Germinal center (tissue), 1 donor: ENCODE measurements around the gene CCK.
"Not testable (repeated sequence)": the region's sequence is repeated elsewhere in the genome, so short reads cannot be mapped to it uniquely, and the experiment has no call there.

Source experiments
- DNase-seq: peaks from one replicate; pipeline ENCODE4 v3.0.0; 2012; ENCODE audit warnings: mixed read lengths, low spot score

The CCK gene

GRCh38 chr3:42266085-42266484, at the start of gene CCK:
Gene CCK, minus strand, starts transcription at chr3:42266185. Its CDS starts 2,555 bp downstream, at chr3:42263630.
- DNase-seq: no peak

GRCh38 chr3:42314411-42314810, 48.4 kb upstream of the CCK start:
- DNase-seq: no peak

GRCh38 chr3:42308651-42309050, 42.7 kb upstream of the CCK start:
- DNase-seq: no peak

- no peak for DNase-seq
Observed at GRCh38 chr3:42306499-42306898, 40.5 kb upstream of the CCK start.

GRCh38 chr3:42302924-42303634, 37.1 kb upstream of the CCK start:
- peak; percentile 8 for DNase-seq

- DNase-seq: no peak
Observed at GRCh38 chr3:42301446-42302175, 35.6 kb upstream of the CCK start.

- DNase-seq: no peak
Observed at GRCh38 chr3:42300778-42301177, 34.8 kb upstream of the CCK start.

- DNase-seq: peak; percentile 8
Observed at GRCh38 chr3:42300013-42300412, 34.0 kb upstream of the CCK start.

- DNase-seq: no peak
Observed at GRCh38 chr3:42298259-42298658, 32.3 kb upstream of the CCK start.

- DNase-seq: no peak
Observed at GRCh38 chr3:42292009-42292408, 26.0 kb upstream of the CCK start.

GRCh38 chr3:42290966-42291714, 25.2 kb upstream of the CCK start:
- DNase-seq: no peak

- no peak for DNase-seq
Observed at GRCh38 chr3:42289026-42289425, 23.0 kb upstream of the CCK start.

GRCh38 chr3:42288385-42288784, 22.4 kb upstream of the CCK start:
- no peak for DNase-seq

- DNase-seq: not testable (repeated sequence)
Observed at GRCh38 chr3:42287423-42287822, 21.4 kb upstream of the CCK start.

GRCh38 chr3:42277676-42278075, 11.7 kb upstream of the CCK start:
- no peak for DNase-seq

GRCh38 chr3:42276141-42277132, 10.5 kb upstream of the CCK start:
- DNase-seq: no peak

GRCh38 chr3:42275217-42275616, 9.2 kb upstream of the CCK start:
- DNase-seq: no peak

- no peak for DNase-seq
Observed at GRCh38 chr3:42274266-42274665, 8.3 kb upstream of the CCK start.

- no peak for DNase-seq
Observed at GRCh38 chr3:42273361-42273760, 7.4 kb upstream of the CCK start.

- no peak for DNase-seq
Observed at GRCh38 chr3:42271786-42272185, 5.8 kb upstream of the CCK start.

- DNase-seq: no peak
Observed at GRCh38 chr3:42270561-42270960, 4.6 kb upstream of the CCK start.

- no peak for DNase-seq
Observed at GRCh38 chr3:42269647-42270046, 3.7 kb upstream of the CCK start.
